ENCODE data around the gene TJAP1.
"Not testable (repeated sequence)": the region's sequence is repeated elsewhere in the genome, so short reads cannot be mapped to it uniquely, and the experiment has no call there.

The TJAP1 gene

GRCh38 chr6:43539409-43539808 lies 62.0 kb downstream of the TJAP1 start:
- not testable (repeated sequence) for DNase-seq (ENCODE audit: low spot score)

GRCh38 chr6:43540507-43540906 lies 63.1 kb downstream of the TJAP1 start:
- no peak for DNase-seq (ENCODE audit: low spot score)

GRCh38 chr6:43541774-43542471 lies 64.6 kb downstream of the TJAP1 start:
- no peak for DNase-seq (ENCODE audit: low spot score)

GRCh38 chr6:43544461-43544860 lies 67.1 kb downstream of the TJAP1 start:
- DNase-seq (ENCODE audit: low spot score) = no peak

- no peak for DNase-seq (ENCODE audit: low spot score)
Measured at GRCh38 chr6:43547222-43547621, 69.9 kb downstream of the TJAP1 start.

Measured in ecto neural progenitor cell (in vitro differentiated cells).